Measurements from ENCODE around the gene SIL1.
"Not testable (repeated sequence)": the region's sequence is repeated elsewhere in the genome, so short reads cannot be mapped to it uniquely, and the experiment has no call there.

The SIL1 gene

GRCh38 chr5:139103762-139104161, 94.4 kb downstream of the SIL1 start:
- DNase-seq: no peak

GRCh38 chr5:139100825-139101224, 97.3 kb downstream of the SIL1 start:
- DNase-seq: no peak

GRCh38 chr5:139094154-139095131, 103.7 kb downstream of the SIL1 start:
- DNase-seq: no peak

- DNase-seq: no peak
These were observed 105.3 kb downstream of the SIL1 start for GRCh38 chr5:139092741-139093343.

- DNase-seq: no peak
These were observed 106.6 kb downstream of the SIL1 start for GRCh38 chr5:139091439-139092156.

GRCh38 chr5:139090581-139090980, 107.6 kb downstream of the SIL1 start:
- DNase-seq: no peak

GRCh38 chr5:139088024-139088423, 110.1 kb downstream of the SIL1 start:
- DNase-seq: no peak

GRCh38 chr5:139082813-139083498, 115.2 kb downstream of the SIL1 start:
- no peak for DNase-seq

GRCh38 chr5:139079991-139080610, 118.1 kb downstream of the SIL1 start:
- DNase-seq: no peak

GRCh38 chr5:139079225-139079990, 118.8 kb downstream of the SIL1 start:
- no peak for DNase-seq

- no peak for DNase-seq
These were observed 119.8 kb downstream of the SIL1 start for GRCh38 chr5:139078345-139078744.

GRCh38 chr5:139077899-139078298, 120.3 kb downstream of the SIL1 start:
- no peak for DNase-seq

GRCh38 chr5:139076111-139076510, 122.1 kb downstream of the SIL1 start:
- no peak for DNase-seq

- DNase-seq: no peak
These were observed 122.8 kb downstream of the SIL1 start for GRCh38 chr5:139075066-139076050.

GRCh38 chr5:139073956-139074355, 124.2 kb downstream of the SIL1 start:
- not testable (repeated sequence) for DNase-seq

GRCh38 chr5:139068494-139069151, 129.5 kb downstream of the SIL1 start:
- DNase-seq: no peak

GRCh38 chr5:139068060-139068459, 130.1 kb downstream of the SIL1 start:
- DNase-seq: no peak

- DNase-seq: no peak
These were observed 132.9 kb downstream of the SIL1 start for GRCh38 chr5:139065306-139065705.

- peak; percentile 53 for DNase-seq
These were observed 133.6 kb downstream of the SIL1 start for GRCh38 chr5:139064613-139065012.

- no peak for DNase-seq
These were observed 134.5 kb downstream of the SIL1 start for GRCh38 chr5:139063664-139064054.
